Smooth muscle cell (in vitro differentiated cells): Measurements from ENCODE around the gene PDZD2. TPM values are rescaled to one million over a fixed set of nuclear protein-coding genes. Genes with fewer than 3 reads are reported as not detected.

Experiments used
- DNase-seq: peaks from one replicate; lab custom pipeline; 2025; ENCODE audit not compliant: unreplicated experiment; lab: John Stamatoyannopoulos, UW
- H2AFZ ChIP-seq: fragments of 200-600 bp; sonication (generic); 2 replicates; pipeline ENCODE4 v1.6.0; 2016; ENCODE audit warnings: antibody characterized with exemption, low read depth, mild to moderate bottlenecking
- H3F3A ChIP-seq: fragments of 200-600 bp; sonication (generic); 2 replicates; pipeline ENCODE4 v1.6.0; 2017; ENCODE audit warnings: antibody characterized with exemption, low read depth
- H3K27ac ChIP-seq: fragments of 200-600 bp; sonication (generic); 2 replicates; pipeline ENCODE4 v1.5.1; 2016; ENCODE audit warnings: low read depth, mild to moderate bottlenecking
- H3K27me3 ChIP-seq: fragments of 200-600 bp; sonication (generic); 2 replicates; pipeline ENCODE4 v1.6.1; 2016; ENCODE audit warnings: low read depth, mild to moderate bottlenecking
- H3K36me3 ChIP-seq: fragments of 200-600 bp; sonication (generic); 2 replicates; pipeline ENCODE4 v1.5.1; 2016; ENCODE audit warnings: low read depth
- H3K4me1 ChIP-seq: fragments of 200-600 bp; sonication (generic); 2 replicates; pipeline ENCODE4 v1.5.1; 2016; ENCODE audit warnings: low read depth
- H3K4me2 ChIP-seq: fragments of 200-600 bp; sonication (generic); 2 replicates; pipeline ENCODE4 v1.6.0; 2016; ENCODE audit warnings: mild to moderate bottlenecking
- H3K4me3 ChIP-seq: fragments of 200-600 bp; sonication (generic); 2 replicates; pipeline ENCODE4 v1.5.1; 2016; ENCODE audit warnings: mild to moderate bottlenecking
- H3K79me2 ChIP-seq: fragments of 200-600 bp; sonication (generic); 2 replicates; pipeline ENCODE4 v1.6.0; 2016; ENCODE audit warnings: low read depth, mild to moderate bottlenecking
- H3K9ac ChIP-seq: fragments of 200-600 bp; sonication (generic); 2 replicates; pipeline ENCODE4 v1.6.0; 2016; ENCODE audit warnings: low read depth
- H3K9me3 ChIP-seq: fragments of 200-600 bp; sonication (generic); replicated peaks from 2 replicates; pipeline ENCODE4 v1.5.1; 2016; ENCODE audit warnings: low read depth
- H4K20me1 ChIP-seq: fragments of 200-600 bp; sonication (generic); 2 replicates; pipeline ENCODE4 v1.6.0; 2016; ENCODE audit warnings: low read depth
- WGBS: methylation state at CpG from one replicate; pipeline ENCODE4 v1.1.7; 2016; ENCODE audit warnings: low lambda C conversion rate; 5-methylcytosine and 5-hydroxymethylcytosine counted together
- polyA plus RNA-seq: library from polyadenylated mRNA; unstranded; fragments of >200 nt; fragmentation: Nextera tagmentation; extraction: Ambion mirVana; gene quantifications from 2 replicates; pipeline ENCODE4 v1.2.1, GENCODE V29; 2016
- total RNA-seq: library from RNA; depleted of rRNA; stranded (reverse); fragments of >200 nt; gene quantifications from 2 replicates; pipeline ENCODE4 v1.2.3, GENCODE V29; 2014
- TF ChIP-seq, protein P1 (sequence below): fragments of 200-600 bp; sonication (generic); IDR thresholded peaks from 2 replicates; pipeline ENCODE4 v1.5.1; 2017; ENCODE audit warnings: borderline replicate concordance, mild to moderate bottlenecking, antibody characterized with exemption; ENCODE audit not compliant: insufficient read depth, poor library complexity, severe bottlenecking

Gene PDZD2
- total and polyA plus RNA-seq, 2 experiments from 2014 or later = 3.2 to 4.1 TPM

- DNase-seq = no peak
- Histone ChIP-seq H3F3A (no peaks in the 10 kb centered on the region), H2AFZ (no peak overlapping the region), H4K20me1 (no peaks in the 10 kb centered on the region), H3K4me2 (no peak overlapping the region), H3K27me3 (no peaks in the 10 kb centered on the region), H3K27ac (no peak overlapping the region), H3K36me3 (no peaks in the 10 kb centered on the region), H3K9me3 (no peaks in the 10 kb centered on the region), H3K4me1 (no peaks in the 10 kb centered on the region), H3K4me3 (no peak overlapping the region), H3K79me2 (no peaks in the 10 kb centered on the region), H3K9ac (no peak overlapping the region)
- TF ChIP-seq, protein P1, sequence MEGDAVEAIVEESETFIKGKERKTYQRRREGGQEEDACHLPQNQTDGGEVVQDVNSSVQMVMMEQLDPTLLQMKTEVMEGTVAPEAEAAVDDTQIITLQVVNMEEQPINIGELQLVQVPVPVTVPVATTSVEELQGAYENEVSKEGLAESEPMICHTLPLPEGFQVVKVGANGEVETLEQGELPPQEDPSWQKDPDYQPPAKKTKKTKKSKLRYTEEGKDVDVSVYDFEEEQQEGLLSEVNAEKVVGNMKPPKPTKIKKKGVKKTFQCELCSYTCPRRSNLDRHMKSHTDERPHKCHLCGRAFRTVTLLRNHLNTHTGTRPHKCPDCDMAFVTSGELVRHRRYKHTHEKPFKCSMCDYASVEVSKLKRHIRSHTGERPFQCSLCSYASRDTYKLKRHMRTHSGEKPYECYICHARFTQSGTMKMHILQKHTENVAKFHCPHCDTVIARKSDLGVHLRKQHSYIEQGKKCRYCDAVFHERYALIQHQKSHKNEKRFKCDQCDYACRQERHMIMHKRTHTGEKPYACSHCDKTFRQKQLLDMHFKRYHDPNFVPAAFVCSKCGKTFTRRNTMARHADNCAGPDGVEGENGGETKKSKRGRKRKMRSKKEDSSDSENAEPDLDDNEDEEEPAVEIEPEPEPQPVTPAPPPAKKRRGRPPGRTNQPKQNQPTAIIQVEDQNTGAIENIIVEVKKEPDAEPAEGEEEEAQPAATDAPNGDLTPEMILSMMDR = peak; percentile 61
- 68% methylated on average over 20 of the region's 20 CpGs for WGBS
Observed at GRCh38 chr5:32092938-32093812, 454.2 kb downstream of the PDZD2 start.

DNA sequence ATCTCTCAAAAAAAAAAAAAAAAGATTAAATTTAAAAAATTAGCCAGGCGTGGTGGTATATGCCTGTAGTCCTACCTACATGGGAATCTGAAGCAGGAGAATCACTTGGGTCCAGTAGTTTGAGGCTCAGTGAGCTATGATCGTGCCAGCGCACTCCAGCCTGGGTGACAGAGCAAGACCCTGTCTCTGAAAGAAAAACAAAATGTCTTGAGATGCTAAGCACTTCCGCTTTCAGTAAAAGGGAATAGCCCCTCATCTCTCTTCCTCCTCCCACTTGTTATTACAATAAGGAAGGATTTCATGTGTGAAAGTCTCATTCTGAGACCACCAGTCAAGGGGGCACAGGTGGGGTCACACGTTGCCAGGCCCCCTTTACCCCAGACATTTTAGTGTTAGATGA is 455.8 kb downstream of the PDZD2 start:
- no peaks in the 10 kb centered on the region for H3K9me3 ChIP-seq
- peaks cover 7% of the 10 kb centered on the region for H3F3A ChIP-seq
- H2AFZ ChIP-seq = no peak overlapping the region
- no peak for DNase-seq
- peaks cover 8% of the 10 kb centered on the region for H3K4me1 ChIP-seq
- no peak overlapping the region for H3K4me2 ChIP-seq
- H4K20me1 ChIP-seq = peaks cover 13% of the 10 kb centered on the region
- 97% methylated on average over 5 of the region's 5 CpGs for WGBS
- no peak overlapping the region for H3K9ac ChIP-seq
- no peaks in the 10 kb centered on the region for H3K36me3 ChIP-seq
- no peaks in the 10 kb centered on the region for H3K79me2 ChIP-seq
- no peaks in the 10 kb centered on the region for H3K27me3 ChIP-seq
- H3K27ac ChIP-seq = no peak overlapping the region
- no peak overlapping the region for H3K4me3 ChIP-seq
- TF ChIP-seq, protein P1 = no peak

GRCh38 chr5:32095261-32095671 is 456.3 kb downstream of the PDZD2 start:
- no peaks in the 10 kb centered on the region for H3K27me3 ChIP-seq
- H3K4me3 ChIP-seq = no peak overlapping the region
- H3K4me2 ChIP-seq = no peak overlapping the region
- WGBS = 87% methylated on average over 7 of the region's 7 CpGs
- H3K9me3 ChIP-seq = no peaks in the 10 kb centered on the region
- DNase-seq = no peak
- TF ChIP-seq, protein P1 = no peak
- peaks cover 8% of the 10 kb centered on the region for H3K4me1 ChIP-seq
- peaks cover 12% of the 10 kb centered on the region for H3F3A ChIP-seq
- H3K9ac ChIP-seq = no peak overlapping the region
- H3K36me3 ChIP-seq = no peaks in the 10 kb centered on the region
- H3K27ac ChIP-seq = no peak overlapping the region
- H4K20me1 ChIP-seq = peaks cover 16% of the 10 kb centered on the region
- H2AFZ ChIP-seq = no peak overlapping the region
- no peaks in the 10 kb centered on the region for H3K79me2 ChIP-seq
